ENCODE measurements around the gene CARD14.
"Not testable (repeated sequence)": the region's sequence is repeated elsewhere in the genome, so short reads cannot be mapped to it uniquely, and the experiment has no call there.

CARD14 gene

DNA sequence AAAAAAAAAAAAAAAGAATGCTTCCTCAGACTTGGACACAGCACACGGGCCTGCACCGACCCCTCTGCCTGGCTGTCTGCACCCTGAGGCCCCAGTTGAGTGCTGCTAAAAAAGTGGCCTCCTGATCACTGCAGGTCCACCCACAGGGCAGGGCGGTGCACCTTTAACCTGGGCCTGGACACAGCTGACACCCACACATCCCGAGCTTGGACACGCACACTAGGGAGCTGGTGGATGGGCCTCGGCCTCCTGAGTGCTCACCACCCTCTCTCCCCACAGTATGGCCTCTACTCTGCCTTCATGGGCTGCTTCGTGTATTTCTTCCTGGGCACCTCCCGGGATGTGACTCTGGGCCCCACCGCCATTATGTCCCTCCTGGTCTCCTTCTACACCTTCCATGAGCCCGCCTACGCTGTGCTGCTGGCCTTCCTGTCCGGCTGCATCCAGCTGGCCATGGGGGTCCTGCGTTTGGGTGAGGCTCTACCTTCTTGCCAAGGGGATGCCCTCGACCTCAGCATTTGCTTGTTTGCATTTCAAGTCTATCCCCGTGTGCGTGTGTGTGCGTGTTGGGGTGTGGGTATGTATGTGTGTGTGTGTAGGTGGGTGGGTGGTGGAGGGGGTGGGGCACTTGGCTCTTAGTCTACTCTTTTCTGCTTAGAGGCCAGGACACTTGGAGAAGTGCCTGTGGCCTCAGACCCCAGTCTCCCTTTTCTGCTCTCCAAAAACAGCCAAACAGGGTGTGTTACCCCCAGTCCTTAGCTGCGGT, 52.7 kb downstream of the CARD14 start:
- in situ Hi-C loops (cut with MboI; ENCODE audit: low sequenced_read_pairs), result no loop called here

DNA sequence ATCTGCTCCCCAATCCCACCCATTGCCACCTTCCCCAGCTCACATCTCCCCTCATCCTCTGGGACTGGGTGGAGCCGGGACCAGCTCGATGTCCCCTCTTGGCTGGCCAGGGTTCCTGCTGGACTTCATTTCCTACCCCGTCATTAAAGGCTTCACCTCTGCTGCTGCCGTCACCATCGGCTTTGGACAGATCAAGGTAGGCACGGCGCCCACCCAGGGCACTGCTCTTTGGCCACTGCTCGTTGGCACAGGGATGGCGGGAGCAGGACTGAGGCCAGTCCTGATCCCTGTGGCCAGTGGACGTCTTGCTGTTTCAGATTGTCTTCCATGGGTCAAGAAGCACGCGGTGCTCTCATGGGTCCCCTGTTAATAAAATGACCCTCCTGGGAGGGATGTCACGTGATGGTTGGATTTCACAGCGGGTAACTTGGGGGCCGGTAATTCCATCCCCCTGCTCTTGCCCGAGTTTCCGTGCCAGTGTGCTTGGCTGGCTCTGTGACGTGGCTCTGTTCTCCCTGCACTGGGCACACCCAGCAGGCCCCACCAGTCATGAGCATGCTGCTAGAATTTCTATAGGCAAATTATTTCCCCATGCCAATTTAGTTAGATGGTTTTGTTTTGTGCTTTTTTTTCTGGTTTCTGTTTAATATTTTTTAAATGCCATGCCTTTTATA, 53.4 kb downstream of the CARD14 start:
- in situ Hi-C loops (cut with MboI; ENCODE audit: low sequenced_read_pairs), result no loop called here

DNA sequence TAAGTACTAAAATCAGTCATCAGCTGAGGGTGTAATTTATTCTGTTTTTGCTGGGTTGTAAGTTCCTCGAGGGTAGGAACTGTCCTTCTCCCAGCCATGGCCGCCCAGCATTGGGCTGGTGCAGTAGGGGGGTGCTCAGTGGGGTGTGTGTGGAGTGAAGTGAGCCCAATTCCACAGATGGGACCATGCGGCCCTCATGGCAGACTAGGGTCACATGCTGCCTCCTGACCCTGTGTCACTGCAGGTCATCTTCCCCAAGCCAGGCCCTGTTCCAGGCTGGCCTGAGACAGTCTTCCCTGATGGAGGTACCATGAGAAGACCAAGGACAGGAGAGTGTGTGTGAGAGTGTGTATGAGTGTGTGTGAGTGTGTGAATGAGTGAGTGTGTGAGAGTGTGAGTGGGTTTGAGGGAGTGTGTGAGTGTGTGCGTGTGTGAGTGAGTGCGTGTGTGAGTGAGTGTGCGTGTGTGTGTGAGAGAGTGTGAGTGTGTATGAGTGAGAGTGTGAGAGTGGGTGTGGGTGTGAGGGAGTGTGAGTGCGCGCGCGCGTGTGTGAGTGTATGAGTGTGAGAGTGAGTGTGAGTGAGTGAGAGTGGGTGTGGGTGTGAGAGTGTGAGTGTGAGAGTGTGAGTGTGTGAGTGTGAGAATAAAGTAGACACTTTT, 54.1 kb downstream of the CARD14 start:
- in situ Hi-C loops (cut with MboI; ENCODE audit: low sequenced_read_pairs), result no loop called here

DNA sequence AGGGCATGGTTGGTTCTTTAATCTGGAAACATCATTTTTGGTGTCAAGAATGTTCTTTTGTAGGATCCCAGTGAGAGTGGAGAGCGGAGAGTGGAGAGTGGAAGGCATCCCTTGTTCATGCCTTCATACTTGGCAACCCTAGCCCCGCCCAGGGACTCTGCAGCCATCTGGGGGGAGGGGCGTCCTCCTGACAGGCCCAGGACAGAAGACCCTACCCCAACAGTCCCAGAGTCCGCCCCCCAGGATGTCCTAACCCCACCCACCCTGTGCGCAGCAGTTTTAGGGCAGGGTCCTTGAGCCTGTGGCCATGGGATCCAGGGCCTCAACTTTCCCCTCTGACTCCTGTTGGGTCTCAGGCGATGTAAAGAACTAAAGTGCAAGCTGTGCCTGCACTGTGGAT, 54.9 kb downstream of the CARD14 start:
- in situ Hi-C loops (cut with MboI; ENCODE audit: low sequenced_read_pairs), result no loop called here

DNA sequence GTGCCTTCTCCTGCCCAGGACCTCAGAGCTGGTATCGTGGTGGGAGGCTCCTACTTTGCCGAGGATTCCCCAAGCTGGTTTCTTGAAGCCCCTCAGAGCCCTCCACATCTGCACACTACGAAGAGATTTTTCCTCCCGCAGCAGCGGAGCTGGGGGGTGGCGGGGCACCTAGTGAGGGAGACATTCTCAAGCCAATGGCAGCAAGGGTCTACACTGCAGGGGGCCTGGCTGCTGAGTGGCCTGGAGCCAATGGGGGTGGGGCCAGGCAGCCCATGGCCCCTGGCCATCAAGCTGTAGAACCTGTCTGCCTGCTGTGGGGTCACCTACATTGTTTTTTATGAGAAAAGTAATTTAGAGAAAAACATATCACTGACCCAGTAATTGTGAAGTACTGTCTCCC, 55.4 kb downstream of the CARD14 start:
- in situ Hi-C loops (cut with MboI; ENCODE audit: low sequenced_read_pairs), result no loop called here

DNA sequence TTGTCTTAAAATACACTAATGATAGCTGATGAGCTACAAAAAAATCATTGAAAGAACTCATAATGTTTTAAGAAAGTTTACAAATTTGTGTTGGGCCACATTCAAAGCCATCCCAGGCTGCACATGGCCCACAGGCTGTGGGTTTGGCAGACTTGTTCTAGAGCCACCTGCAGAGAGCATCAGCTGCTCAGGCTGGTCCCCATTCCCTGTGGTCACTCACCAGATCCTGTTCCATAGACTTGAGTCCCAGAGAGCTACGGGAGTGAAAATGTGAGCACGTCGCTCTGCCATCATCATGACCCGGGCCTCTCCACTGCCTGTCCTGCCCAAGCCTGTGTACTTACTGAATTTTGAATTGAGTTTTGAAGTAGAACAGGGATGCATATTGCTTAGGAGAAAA, 57.3 kb downstream of the CARD14 start:
- in situ Hi-C loops (cut with MboI; ENCODE audit: low sequenced_read_pairs), result no loop called here

DNA sequence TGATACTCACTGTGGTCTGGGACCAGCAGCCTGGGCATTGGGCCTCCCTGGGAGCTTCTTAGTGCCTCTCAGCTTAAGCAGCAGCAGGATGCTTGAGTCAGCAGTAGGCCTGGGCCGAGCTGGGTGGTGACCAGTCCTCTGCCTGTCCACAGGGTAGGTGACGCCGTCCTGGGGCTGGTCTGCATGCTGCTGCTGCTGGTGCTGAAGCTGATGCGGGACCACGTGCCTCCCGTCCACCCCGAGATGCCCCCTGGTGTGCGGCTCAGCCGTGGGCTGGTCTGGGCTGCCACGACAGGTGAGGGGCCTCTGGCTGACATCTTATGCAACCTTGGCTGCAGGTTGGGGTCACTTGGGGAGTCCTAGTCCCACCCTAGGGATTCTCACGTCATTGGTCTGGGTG, 57.8 kb downstream of the CARD14 start:
- in situ Hi-C loops (cut with MboI; ENCODE audit: low sequenced_read_pairs), result no loop called here

DNA sequence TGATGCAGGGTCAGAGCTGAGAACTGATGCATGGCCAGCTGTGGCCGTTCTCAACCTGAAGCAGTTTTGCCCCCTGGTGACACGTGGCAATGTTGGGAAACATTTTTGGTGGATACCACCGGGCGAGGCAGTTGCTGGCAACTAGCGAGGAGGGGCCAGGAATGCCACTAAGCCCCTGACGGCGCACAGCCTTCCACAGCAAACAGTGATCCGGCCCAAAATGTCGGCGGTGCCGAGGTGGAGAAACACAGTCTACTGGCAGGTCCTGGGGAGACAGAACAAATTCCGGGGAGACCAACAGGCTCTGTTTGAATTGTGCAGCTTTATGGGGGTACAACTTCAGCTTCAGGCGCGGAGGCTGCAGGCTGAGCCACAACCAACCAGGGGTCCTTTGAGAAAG, 58.6 kb downstream of the CARD14 start:
- in situ Hi-C loops (cut with MboI; ENCODE audit: low sequenced_read_pairs), result no loop called here

DNA sequence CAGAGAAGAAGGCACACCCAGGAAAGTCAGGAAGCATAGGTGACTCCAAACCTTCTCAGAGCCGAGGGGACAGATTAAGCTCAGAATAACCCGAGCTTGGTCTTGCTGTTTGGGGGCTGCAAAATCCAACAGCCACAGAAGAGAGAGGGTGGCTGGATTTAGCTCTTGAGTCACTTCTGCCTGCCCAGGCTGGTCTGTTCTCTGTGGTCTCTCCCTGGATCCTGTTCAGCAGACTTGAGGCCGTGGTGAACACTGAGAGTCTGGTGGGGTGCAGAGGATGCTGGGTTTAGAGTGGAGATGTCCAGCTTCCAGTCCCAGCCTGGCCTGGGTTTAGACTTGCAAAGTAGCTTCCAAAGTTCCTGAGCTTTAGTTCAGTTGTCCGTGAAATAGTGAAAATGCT, 59.2 kb downstream of the CARD14 start:
- in situ Hi-C loops (cut with MboI; ENCODE audit: low sequenced_read_pairs), result no loop called here

DNA sequence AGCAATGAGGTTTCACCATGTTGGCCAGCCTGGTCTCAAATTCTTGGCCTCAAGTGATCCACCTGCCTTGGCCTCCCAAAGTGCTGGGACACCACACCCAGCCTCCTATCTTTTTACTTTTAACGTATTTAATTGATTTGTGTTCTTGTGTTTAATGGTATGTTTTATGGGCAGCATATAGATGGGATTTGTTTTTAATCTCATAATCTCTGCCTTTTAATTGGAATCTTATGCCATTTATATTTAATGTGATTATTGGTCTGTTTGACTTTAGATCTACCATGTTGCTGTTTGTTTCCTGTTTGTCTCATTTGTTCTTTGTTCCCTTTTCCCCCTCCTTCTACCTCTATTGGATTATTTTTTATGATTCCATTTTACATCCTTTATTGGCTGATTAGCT, 62.6 kb downstream of the CARD14 start:
- in situ Hi-C loops (cut with MboI; ENCODE audit: low sequenced_read_pairs), result no loop called here

DNA sequence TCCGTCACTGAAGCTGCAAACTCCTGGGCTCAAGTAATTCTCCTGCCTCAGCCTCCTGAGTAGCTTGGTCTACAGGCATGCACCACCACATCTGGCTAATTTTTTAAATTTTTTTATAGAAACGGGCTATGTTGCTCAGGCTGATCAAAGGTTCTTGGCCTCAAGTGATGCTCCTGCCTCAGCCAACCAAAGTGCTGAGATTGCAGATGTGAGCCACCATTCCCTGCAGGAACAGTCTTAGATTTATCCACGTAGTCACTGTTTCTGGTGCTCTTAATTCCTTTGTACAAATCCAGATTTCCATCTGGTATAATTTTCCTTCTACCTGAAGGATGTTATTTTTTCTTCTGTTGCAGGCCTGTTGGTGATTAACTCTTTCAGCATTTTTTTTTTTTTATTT, 63.4 kb downstream of the CARD14 start:
- in situ Hi-C loops (cut with MboI; ENCODE audit: low sequenced_read_pairs), result no loop called here

DNA sequence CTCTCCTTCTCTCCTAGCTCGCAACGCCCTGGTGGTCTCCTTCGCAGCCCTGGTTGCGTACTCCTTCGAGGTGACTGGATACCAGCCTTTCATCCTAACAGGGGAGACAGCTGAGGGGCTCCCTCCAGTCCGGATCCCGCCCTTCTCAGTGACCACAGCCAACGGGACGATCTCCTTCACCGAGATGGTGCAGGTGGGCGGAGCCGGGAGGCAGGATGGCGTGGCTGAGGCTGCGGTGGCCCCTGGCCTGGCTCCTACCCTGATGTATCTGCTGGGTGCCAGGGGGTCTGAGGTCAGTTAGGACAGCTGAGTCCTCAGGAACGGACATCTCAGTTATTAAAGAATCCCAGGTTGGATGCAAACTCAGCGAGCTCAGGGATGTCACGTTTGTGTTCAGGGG, 67.1 kb downstream of the CARD14 start:
- in situ Hi-C loops (cut with MboI; ENCODE audit: low sequenced_read_pairs), result no loop called here

DNA sequence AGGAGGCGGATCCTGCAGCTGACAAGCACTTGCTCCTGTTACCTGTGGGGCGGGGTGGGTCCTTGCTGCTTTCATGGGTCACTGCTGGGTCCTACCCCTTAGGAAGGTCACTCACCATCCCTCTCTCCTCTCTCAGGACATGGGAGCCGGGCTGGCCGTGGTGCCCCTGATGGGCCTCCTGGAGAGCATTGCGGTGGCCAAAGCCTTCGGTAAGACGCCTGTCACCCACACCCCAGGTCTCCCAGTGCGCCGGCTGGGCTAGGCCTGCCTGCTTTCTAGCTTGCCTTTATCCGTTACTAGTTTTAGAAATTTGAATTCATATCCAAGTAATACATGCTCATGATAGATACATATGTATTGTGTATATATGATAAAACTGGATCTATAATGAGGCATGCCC, 67.6 kb downstream of the CARD14 start:
- in situ Hi-C loops (cut with MboI; ENCODE audit: low sequenced_read_pairs), result no loop called here

DNA sequence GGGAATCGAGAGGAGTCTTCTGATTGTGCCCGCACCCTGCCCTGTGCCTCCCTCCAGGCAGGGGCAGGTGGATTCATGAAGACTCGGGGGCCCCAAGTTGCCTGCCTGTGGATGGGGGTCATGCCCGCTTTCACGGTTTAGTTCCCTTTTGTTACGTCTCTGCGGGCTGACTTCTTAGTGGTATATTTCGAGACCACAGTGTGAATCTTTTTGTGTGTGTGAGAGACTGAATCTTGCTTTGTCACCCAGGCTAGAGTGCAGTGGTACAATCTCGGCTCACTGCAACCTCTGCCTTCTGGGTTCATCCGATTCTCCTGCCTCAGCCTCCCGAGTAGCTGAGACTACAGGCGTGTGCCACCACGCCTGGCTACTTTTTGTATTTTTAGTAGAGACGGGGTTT, 72.7 kb downstream of the CARD14 start:
- in situ Hi-C loops (cut with MboI; ENCODE audit: low sequenced_read_pairs), result no loop called here

DNA sequence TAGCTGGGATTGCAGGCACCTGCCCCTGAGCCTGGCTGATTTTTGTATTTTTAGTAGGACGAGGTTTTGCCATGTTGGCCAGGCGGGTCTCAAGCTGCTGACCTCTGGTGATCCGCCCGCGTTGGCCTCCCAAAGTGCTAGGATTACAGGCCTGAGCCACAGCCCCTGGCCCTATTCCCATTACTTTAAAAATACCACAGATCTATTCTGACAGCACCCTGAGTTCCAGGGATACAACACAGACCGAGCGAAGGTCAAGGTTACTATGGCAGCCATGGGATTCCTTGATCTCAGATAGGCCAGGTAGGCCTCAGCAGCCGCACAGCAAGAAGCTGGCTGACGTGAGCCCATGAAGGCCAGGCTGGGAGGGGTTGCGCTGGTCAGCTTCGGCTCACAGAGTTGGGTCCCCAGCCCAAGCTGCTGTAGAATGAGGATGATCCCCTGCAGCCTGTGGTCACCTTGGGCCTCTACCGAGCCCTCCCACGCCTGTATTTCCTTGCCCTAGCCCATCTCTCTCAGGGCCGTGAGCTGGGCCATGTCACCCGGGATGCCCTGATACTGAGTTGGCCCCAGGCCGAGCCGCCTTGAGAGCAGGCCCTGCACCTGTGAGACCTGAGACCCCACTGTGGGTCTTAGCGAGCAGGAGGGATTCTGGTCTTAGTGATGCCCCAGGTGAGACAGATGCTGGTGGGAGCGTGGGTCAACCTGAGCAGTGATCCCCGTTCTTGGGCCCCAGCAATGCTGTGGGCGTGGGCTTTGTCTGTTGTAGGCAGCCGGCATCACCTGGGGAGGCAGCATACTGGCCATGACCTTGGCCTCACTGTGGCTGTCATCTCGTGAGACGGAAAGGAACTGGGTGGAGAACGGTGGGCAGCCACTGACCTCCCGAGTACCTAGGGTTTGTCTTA, 74.0 kb downstream of the CARD14 start:
- in situ Hi-C loops (cut with MboI; ENCODE audit: low sequenced_read_pairs), result no loop called here

DNA sequence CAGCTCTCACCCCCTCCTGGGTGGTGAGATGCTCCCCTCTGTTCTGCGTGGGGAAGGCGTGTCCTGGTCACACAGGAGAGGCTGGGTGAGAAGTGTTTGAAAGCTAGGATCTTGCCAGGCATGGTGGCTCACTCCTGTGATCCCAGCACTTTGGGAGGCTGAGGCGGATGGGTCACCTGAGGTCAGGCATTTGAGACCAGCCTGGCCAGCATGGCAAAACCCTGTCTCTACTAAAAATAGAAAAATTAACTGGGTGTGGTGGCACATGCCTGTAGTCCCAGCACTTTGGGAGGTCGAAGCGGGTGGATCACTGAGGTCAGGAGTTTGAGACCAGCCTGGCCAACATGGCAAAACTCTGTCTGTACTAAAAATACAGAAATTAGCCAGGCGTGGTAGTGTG, 74.6 kb downstream of the CARD14 start:
- in situ Hi-C loops (cut with MboI; ENCODE audit: low sequenced_read_pairs), result not testable (repeated sequence)

DNA sequence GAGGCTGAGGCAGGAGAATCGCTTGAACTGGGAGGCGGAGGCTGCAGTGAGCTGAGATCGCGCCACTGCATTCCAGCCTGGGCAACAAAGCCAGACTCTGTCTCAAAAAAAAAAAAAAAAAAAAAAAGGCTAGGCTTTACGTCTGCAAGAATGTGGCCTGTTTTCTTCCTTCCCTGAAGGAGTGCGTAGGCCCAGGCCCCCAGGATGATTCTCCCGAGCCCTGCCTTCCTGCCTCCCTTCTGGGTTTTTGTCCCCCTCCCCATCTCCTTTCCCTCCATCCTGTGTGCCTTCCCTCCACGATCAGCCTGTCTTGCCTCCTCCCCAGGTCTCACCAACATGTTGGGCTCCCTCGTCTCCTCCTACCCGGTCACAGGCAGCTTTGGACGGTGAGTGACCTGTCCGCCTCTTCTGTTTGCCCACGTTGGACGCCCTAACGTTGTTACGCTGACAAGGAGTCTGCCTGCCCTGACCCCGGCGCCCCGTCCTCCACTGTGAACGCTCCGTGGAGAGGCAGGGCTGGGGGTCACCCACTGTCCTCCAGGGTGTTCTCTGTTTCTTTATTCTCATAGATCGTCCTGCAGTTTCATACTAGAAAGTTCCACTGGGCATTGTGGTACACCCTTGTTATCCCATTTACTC, 75.2 kb downstream of the CARD14 start:
- in situ Hi-C loops (cut with MboI; ENCODE audit: low sequenced_read_pairs), result no loop called here

DNA sequence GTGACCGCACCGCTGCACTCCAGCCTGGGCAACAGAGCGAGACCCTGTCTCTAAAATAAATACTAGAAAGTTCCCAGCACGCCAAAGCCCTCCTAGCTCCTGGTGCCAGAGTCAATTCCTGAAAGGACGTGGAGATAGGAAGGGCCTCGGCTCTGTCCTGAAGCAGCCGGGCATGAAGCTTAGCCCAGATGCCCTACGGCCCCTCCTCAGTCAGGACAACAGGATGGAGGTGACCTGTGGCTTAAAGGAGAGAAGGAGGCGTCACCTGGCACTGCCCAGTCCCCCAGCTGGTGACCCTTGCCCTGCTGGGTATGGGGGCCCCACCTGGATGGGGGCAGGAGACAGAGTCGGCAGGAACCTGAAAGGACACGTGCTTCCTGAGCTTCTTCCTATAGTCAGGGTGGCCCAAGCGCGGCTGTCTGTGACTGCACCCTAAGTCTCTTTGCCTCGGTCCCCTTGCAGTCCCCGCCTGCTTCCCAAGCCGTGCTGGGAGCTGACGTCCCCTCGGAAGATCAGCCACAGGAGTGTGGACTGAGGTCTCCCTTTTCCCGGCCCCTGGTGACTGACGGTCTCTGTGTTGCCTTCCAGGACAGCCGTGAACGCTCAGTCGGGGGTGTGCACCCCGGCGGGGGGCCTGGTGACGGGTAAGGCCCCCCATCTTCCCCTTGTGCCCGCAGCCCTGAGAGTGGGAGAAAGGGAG, 75.9 kb downstream of the CARD14 start:
- in situ Hi-C loops (cut with MboI; ENCODE audit: low sequenced_read_pairs), result no loop called here

DNA sequence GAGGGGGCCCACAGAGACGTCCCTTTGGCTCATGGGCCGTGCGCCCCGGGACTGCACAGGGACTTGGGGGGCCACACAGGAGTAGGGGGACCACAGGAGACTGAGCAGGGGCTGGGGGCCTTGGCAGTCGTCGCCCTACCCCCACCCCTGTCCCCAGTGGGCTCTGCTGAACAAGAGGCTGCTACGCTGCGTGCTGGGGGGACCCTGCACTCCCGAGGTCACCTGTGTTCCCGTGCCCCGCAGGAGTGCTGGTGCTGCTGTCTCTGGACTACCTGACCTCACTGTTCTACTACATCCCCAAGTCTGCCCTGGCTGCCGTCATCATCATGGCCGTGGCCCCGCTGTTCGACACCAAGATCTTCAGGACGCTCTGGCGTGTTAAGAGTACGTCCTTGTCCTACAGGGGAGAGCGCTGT, 76.4 kb downstream of the CARD14 start:
- in situ Hi-C loops (cut with MboI; ENCODE audit: low sequenced_read_pairs), result no loop called here

DNA sequence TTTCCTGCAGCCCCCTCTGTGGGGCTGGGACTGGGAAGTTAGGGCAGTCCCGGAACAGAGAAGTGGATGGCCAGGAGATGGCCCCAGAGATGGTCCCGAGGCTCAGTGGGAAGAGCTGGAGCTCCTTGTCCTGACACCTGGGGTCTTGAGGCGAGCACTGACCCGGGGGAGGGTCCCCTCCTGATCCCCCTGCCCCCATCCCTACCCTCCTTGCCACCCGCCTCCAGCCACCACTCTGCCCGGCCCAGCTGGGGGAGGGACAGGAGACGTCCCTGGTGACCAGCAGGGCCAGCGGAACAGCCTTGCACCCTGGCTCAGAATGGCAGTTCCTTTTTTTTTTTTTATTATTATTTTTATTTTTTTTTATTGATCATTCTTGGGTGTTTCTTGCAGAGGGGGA, 76.9 kb downstream of the CARD14 start:
- in situ Hi-C loops (cut with MboI; ENCODE audit: low sequenced_read_pairs), result no loop called here
